Esophagus squamous epithelium (tissue), 5 donors: ENCODE measurements around the gene SLC22A31. TPM values are rescaled to one million over a fixed set of nuclear protein-coding genes. Genes with fewer than 3 reads are reported as not detected.

ENCODE experiments used
- DNase-seq: peaks from one replicate; lab custom pipeline; 2025; lab: John Stamatoyannopoulos, UW
- H3K27ac ChIP-seq, 4 donors: fragments of 200-600 bp; sonication (generic); one replicate each; pipeline ENCODE4 v1.5.1; 2016 to 2019; ENCODE audit warnings: mild to moderate bottlenecking in 1 of 4
- H3K27me3 ChIP-seq, 4 donors: fragments of 200-600 bp; sonication (generic); 1 replicate in 3 of 4; 2 replicates in 1 of 4; pipeline versions ENCODE4 v1.5.1 to v1.6.0; 2017 to 2021; ENCODE audit warnings: antibody characterized with exemption in 1 of 4
- H3K36me3 ChIP-seq, 3 donors: fragments of 200-600 bp; sonication (generic); one replicate each; pipeline ENCODE4 v1.5.1; 2016 to 2019
- H3K4me1 ChIP-seq, 3 donors: fragments of 200-600 bp; sonication (generic); one replicate each; pipeline ENCODE4 v1.5.1; 2017 to 2019
- H3K4me3 ChIP-seq, 4 donors: fragments of 200-600 bp; sonication (generic); 1 replicate in 3 of 4; 2 replicates in 1 of 4; pipeline ENCODE4 v1.5.1; 2016 to 2019; ENCODE audit warnings: mild to moderate bottlenecking in 2 of 4, moderate library complexity in 1 of 4
- H3K9me3 ChIP-seq, 3 donors: fragments of 200-600 bp; sonication (generic); one replicate each; pipeline ENCODE4 v1.5.1; 2016 to 2019
- POLR2A ChIP-seq, 4 donors: fragments of 450-650 bp; IDR thresholded peaks; one replicate each; pipeline ENCODE4 v1.6.1; 2017; ENCODE audit warnings: antibody characterized with exemption in 4 of 4, mild to moderate bottlenecking in 4 of 4, moderate library complexity in 3 of 4
- WGBS, 2 donors: methylation state at CpG; one replicate each; pipeline ENCODE4 v1.1.5; 2018; 5-methylcytosine and 5-hydroxymethylcytosine counted together
- intact Hi-C: fragments of 100-400 bp; cut with DNase I; formaldehyde crosslinking; loops from one replicate; pipeline ENCODE4 v1.15.0; 2022
- total RNA-seq, 4 donors: library from RNA; depleted of rRNA; stranded (reverse); fragments of >200 nt; gene quantifications; one replicate each; pipeline ENCODE4 v1.1.0, GENCODE V29; 2016
- TF ChIP-seq, protein P1 (sequence below), 6 experiments: fragments of 450-650 bp in 4 of 6; fragments of 200-600 bp in 2 of 6; sonication (generic) in 2 of 6; IDR thresholded peaks; one replicate each; pipeline ENCODE4 v1.5.1; 2016 to 2019; ENCODE audit warnings: antibody characterized with exemption in 6 of 6, mild to moderate bottlenecking in 4 of 6, moderate library complexity in 4 of 6
- donor health status: DM: yes; HTN: yes; CAD: no.

SLC22A31 gene
- total RNA-seq, 4 donors from 2014 or later: not detected

- peaks cover 0 to 20% (median 0%) of the 10 kb centered on the region in 3 donors for H3K36me3 ChIP-seq
- no peak for DNase-seq
- WGBS, 2 donors: 85 to 87% methylated on average over 2 to 3 of the region's 3 CpGs
- H3K27ac ChIP-seq: no peak overlapping the region
- intact Hi-C loops: no loop called here
- H3K4me1 ChIP-seq: peaks cover 3 to 19% (median 4%) of the 10 kb centered on the region in 3 donors
- H3K4me3 ChIP-seq: no peak overlapping the region
- TF ChIP-seq, protein P1, sequence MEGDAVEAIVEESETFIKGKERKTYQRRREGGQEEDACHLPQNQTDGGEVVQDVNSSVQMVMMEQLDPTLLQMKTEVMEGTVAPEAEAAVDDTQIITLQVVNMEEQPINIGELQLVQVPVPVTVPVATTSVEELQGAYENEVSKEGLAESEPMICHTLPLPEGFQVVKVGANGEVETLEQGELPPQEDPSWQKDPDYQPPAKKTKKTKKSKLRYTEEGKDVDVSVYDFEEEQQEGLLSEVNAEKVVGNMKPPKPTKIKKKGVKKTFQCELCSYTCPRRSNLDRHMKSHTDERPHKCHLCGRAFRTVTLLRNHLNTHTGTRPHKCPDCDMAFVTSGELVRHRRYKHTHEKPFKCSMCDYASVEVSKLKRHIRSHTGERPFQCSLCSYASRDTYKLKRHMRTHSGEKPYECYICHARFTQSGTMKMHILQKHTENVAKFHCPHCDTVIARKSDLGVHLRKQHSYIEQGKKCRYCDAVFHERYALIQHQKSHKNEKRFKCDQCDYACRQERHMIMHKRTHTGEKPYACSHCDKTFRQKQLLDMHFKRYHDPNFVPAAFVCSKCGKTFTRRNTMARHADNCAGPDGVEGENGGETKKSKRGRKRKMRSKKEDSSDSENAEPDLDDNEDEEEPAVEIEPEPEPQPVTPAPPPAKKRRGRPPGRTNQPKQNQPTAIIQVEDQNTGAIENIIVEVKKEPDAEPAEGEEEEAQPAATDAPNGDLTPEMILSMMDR (IDR thresholded peaks at IDR 0.05): no peak
- no peak for TF ChIP-seq POLR2A (IDR thresholded peaks at IDR 0.05)
- H3K27me3 ChIP-seq: no peaks in the 10 kb centered on the region
- H3K9me3 ChIP-seq: no peaks in the 10 kb centered on the region
These were observed 37.4 kb upstream of the SLC22A31 start for GRCh38 chr16:89237733-89238132.

DNA sequence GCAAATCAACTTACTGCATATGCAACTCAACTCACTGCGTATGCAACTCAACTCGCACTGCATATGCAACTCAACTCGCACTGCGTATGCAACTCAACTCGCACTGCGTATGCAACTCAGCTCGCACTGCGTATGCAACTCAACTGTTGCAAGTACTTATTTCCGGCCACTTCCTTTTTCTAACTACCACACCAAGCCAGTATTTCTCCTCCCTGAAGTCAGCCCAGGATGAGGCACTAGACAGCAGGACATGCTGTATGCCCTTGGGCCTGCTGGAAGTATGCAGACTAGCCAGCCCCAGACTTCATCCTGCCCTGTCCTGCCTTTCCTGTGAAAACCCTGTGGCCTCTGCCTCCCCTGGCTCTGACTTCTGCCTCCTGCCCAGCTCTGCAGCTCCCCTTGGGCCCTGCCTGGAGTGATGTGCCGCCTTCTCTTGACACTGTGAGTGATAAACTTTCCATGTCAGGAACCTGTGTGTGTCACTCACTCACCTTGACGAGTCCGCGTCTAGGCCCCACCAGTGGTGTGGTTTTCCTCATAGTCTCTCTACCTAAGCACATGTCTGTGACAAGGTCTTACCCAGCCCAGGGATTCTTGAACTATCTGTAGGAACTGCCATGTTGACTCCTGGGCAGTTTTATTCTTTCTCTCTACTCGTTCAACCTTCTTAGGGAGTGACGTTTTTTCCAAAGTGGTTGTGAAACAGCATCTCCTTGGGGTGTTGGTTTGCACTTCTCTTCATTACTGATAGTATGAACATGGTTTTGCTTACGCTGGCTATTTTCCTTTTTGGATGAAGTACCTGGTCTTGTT is 33.5 kb upstream of the SLC22A31 start:
- intact Hi-C loops: no loop called here
- WGBS, 2 donors: 92% methylated on average over 16 of the region's 16 CpGs
- Histone ChIP-seq H3K4me1 (no peaks in the 10 kb centered on the region), H3K36me3 (peaks cover 0 to 59% (median 6%) of the 10 kb centered on the region in 3 donors), H3K9me3 (no peaks in the 10 kb centered on the region), H3K27me3 (no peaks in the 10 kb centered on the region), H3K4me3 (no peak overlapping the region), H3K27ac (no peak overlapping the region)
- DNase-seq: no peak
- TF ChIP-seq, protein P1 (IDR thresholded peaks at IDR 0.05): no peak
- no peak for TF ChIP-seq POLR2A (IDR thresholded peaks at IDR 0.05)

GRCh38 chr16:89232107-89232506 is 31.8 kb upstream of the SLC22A31 start:
- Histone ChIP-seq H3K9me3 (no peaks in the 10 kb centered on the region), H3K36me3 (peaks cover 14 to 77% (median 15%) of the 10 kb centered on the region in 3 donors), H3K4me1 (no peaks in the 10 kb centered on the region), H3K27me3 (no peaks in the 10 kb centered on the region), H3K4me3 (no peak overlapping the region), H3K27ac (no peak overlapping the region)
- DNase-seq: no peak
- intact Hi-C loops: no loop called here
- TF ChIP-seq, protein P1 (IDR thresholded peaks at IDR 0.05): no peak
- TF ChIP-seq POLR2A (IDR thresholded peaks at IDR 0.05): no peak
- 80% methylated on average over 1 to 2 of the region's 2 CpGs for WGBS, 2 donors

- Histone ChIP-seq H3K4me1 (no peaks in the 10 kb centered on the region), H3K9me3 (peaks cover 0 to 3% (median 0%) of the 10 kb centered on the region in 3 donors), H3K27me3 (no peaks in the 10 kb centered on the region), H3K36me3 (peaks cover 24 to 95% (median 28%) of the 10 kb centered on the region in 3 donors), H3K4me3 (no peak overlapping the region), H3K27ac (no peak overlapping the region)
- no peak for DNase-seq
- WGBS, 2 donors: 93 to 97% methylated on average over 5 to 6 of the region's 14 CpGs
- TF ChIP-seq POLR2A (IDR thresholded peaks at IDR 0.05): no peak
- TF ChIP-seq, protein P1 (IDR thresholded peaks at IDR 0.05): no peak
- intact Hi-C loops: no loop called here
These were observed 29.9 kb upstream of the SLC22A31 start for GRCh38 chr16:89230255-89230654.

GRCh38 chr16:89224665-89225064 is 24.3 kb upstream of the SLC22A31 start:
- Histone ChIP-seq H3K27me3 (no peaks in the 10 kb centered on the region), H3K9me3 (peaks cover 0 to 3% (median 0%) of the 10 kb centered on the region in 3 donors), H3K4me1 (no peaks in the 10 kb centered on the region), H3K4me3 (no peak overlapping the region), H3K36me3 (peaks cover 31 to 93% (median 46%) of the 10 kb centered on the region in 3 donors), H3K27ac (no peak overlapping the region)
- intact Hi-C loops: no loop called here
- DNase-seq: no peak
- no peak for TF ChIP-seq POLR2A (IDR thresholded peaks at IDR 0.05)
- TF ChIP-seq, protein P1 (IDR thresholded peaks at IDR 0.05): no peak
- WGBS, 2 donors: 92 to 96% methylated on average over 8 to 9 of the region's 10 CpGs
